ENCODE results near the gene TMED9.

DNA sequence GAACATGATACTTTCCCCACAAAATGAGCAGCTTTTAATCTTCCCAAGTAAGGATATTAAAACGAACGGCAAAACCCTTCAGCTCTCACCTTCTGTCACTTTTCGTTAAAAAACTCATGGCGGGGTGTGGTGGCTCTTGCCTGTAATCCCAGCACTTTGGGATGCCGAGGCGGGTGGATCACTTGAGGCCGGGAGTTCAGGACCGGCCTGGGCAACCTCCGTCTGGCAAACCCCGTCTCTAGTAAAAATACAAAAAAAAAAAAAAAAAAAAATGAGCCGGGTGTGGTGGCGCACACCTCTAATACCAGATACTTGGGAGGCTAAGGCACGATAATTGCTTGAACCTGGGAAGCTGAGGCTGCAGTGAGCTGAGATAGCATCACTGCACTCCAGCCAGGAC, 902 bp downstream of the TMED9 start:
- no peak for TF ChIP-seq CTCF (IDR thresholded peaks at IDR 0.05; ENCODE audit: insufficient read depth, low read depth, low read length)
- no peak for TF ChIP-seq EZH2 (IDR thresholded peaks at IDR 0.05; ENCODE audit: insufficient read depth, low read length)

Measured in astrocyte (in vitro differentiated cells and primary cell).